Brain microvascular endothelial cell (primary cell): ENCODE measurements around the gene AHNAK2.
A peak's percentile ranks its signal among the peaks of the same experiment; 100 is the strongest.

Experiments
- DNase-seq: peaks from one replicate; pipeline ENCODE4 v3.0.0-alpha.2; 2020
- H3K27ac ChIP-seq: fragments of 250-450 bp; sonication (Bioruptor Pico); 2 replicates; pipeline ENCODE4 v1.5.1; 2020; ENCODE audit warnings: mild to moderate bottlenecking, moderate library complexity
- H3K27me3 ChIP-seq: fragments of 250-450 bp; sonication (Bioruptor Pico); replicated peaks from 2 replicates; pipeline ENCODE4 v1.5.1; 2020; ENCODE audit warnings: mild to moderate bottlenecking
- H3K36me3 ChIP-seq: fragments of 250-450 bp; sonication (Bioruptor Pico); replicated peaks from 2 replicates; pipeline ENCODE4 v1.5.1; 2020; ENCODE audit warnings: mild to moderate bottlenecking
- H3K4me3 ChIP-seq: 2 replicates; pipeline ENCODE4 v1.5.1; 2011; ENCODE audit warnings: low read depth, mild to moderate bottlenecking, control low read depth, low read length, moderate library complexity
- in situ Hi-C: cut with HindIII; loops from 2 replicates; pipeline ENCODE4 v1.10.0; 2017; ENCODE audit warnings: low sequenced_read_pairs, low pct_ligation_motif_present
- TF ChIP-seq, protein P1 (sequence below): IDR thresholded peaks from 2 replicates; pipeline ENCODE4 v1.5.1; 2011; ENCODE audit warnings: low read depth, mild to moderate bottlenecking, moderate library complexity, low read length, control low read depth, inconsistent platforms; ENCODE audit errors: missing control alignments

The AHNAK2 gene

DNA sequence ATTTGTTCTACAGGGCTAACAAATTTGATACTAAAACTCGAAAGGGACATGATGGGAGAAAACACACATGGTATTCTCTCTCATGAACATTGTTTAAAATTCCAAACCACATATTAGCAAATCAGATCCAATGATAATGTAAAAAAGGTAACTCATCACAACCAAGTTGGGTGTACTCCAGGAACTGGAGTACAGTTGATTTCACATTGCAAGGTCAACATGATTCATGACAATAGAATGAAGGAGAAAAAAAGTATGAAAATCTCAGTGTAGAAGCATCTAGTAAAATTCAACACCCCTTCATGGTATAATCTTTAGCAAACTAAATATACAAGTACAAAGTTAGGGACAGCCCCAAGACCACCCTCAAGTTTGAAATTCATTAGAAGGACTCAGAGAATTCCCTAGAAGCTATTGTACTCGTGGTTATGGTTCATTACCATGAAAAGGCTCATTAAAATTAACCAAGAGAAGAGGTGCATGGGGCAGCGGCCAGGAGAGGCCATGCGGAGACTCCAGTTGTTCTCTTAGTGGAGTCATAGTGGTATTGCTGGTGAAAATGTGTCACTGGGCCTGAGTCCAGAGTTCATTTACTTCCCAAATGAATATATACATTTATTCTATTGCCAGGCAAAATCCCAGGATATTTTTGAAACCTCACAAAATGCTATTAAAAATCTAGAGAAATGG is 45.8 kb upstream of the AHNAK2 start:
- TF ChIP-seq, protein P1, sequence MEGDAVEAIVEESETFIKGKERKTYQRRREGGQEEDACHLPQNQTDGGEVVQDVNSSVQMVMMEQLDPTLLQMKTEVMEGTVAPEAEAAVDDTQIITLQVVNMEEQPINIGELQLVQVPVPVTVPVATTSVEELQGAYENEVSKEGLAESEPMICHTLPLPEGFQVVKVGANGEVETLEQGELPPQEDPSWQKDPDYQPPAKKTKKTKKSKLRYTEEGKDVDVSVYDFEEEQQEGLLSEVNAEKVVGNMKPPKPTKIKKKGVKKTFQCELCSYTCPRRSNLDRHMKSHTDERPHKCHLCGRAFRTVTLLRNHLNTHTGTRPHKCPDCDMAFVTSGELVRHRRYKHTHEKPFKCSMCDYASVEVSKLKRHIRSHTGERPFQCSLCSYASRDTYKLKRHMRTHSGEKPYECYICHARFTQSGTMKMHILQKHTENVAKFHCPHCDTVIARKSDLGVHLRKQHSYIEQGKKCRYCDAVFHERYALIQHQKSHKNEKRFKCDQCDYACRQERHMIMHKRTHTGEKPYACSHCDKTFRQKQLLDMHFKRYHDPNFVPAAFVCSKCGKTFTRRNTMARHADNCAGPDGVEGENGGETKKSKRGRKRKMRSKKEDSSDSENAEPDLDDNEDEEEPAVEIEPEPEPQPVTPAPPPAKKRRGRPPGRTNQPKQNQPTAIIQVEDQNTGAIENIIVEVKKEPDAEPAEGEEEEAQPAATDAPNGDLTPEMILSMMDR: no peak
- Histone ChIP-seq H3K4me3 (no peak overlapping the region), H3K27ac (peak overlapping the region; percentile 98), H3K36me3 (no peaks in the 10 kb centered on the region), H3K27me3 (no peaks in the 10 kb centered on the region)
- peak; percentile 26 for DNase-seq
- in situ Hi-C loops: no loop called here

DNA sequence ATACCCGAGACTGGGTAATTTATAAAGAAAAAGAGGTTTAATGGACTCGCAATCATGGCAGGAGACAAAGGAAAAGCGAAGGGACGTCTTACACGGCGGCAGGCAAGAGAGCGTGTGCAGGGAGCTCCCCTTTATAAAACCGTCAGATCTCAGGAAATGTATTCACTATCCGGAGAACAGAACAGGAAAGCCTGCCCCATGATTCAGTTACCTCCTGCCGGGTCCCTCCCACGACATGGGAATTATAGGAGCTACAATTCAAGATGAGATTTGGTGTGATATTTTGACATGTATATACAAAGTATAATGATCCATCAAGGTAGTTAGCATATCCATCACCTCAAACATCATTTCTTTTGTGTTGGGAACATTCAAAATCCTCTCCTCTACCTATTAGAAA is 45.0 kb upstream of the AHNAK2 start:
- no peaks in the 10 kb centered on the region for H3K27me3 ChIP-seq
- no peaks in the 10 kb centered on the region for H3K36me3 ChIP-seq
- H3K27ac ChIP-seq: peak overlapping the region; percentile 98
- TF ChIP-seq, protein P1: no peak
- in situ Hi-C loops: no loop called here
- peak; percentile 57 for DNase-seq
- H3K4me3 ChIP-seq: no peak overlapping the region

DNA sequence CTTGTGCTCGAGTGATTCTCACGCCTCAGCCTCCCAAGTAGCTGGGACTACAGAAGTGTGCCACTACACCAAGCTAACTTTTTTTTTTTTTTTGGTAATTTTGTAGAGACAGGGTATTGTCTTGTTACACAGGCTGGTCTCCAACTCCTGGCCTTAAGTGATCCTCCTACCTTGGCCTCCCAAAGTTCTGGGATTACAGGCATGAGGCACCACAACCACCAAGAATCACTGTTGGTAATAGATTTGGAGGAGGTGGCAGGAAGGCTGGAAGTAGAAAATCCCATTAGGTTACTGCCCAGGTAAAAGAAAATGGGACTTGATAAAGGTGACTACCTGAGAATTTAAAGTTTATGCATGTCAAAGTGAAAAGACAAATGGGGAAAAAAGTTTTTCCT is 44.1 kb upstream of the AHNAK2 start:
- in situ Hi-C loops: no loop called here
- Histone ChIP-seq H3K4me3 (peak overlapping the region; percentile 71), H3K36me3 (no peaks in the 10 kb centered on the region), H3K27ac (peak overlapping the region; percentile 98), H3K27me3 (no peaks in the 10 kb centered on the region)
- TF ChIP-seq, protein P1: no peak
- no peak for DNase-seq

DNA sequence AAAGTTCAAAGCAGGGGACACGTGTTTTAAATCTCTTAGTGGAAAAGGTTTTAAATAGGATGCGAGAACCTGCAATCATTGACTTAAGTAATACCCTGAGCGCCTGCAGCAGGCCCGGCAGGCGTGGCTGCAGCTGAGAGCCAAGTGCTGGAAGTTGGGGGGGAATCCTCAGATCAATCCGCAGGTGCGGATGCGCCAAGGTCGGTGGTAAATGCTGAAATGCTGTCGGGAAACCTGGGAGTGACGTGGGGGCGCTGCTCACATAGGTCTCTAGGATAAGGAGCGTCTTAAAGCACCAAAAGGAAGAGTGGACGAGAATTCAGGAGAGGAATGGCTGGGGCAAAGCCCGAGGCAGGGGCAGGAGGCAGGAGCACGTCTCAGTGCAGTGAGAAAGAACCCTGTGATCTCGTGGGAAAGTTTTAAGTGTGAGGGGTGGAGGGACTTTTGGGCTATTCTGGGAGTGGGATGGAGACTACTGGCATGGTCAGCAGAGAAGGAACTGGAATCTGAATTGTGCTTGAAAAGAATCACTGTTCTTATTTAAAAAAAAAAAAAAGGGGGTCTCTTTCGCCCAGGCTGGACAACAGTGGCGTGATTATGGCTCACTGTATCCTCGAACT is 43.6 kb upstream of the AHNAK2 start:
- in situ Hi-C loops: no loop called here
- no peak for DNase-seq
- H3K27ac ChIP-seq: peak overlapping the region; percentile 85
- H3K36me3 ChIP-seq: no peaks in the 10 kb centered on the region
- peak overlapping the region; percentile 71 for H3K4me3 ChIP-seq
- TF ChIP-seq, protein P1: peak; percentile 23
- H3K27me3 ChIP-seq: no peaks in the 10 kb centered on the region

DNA sequence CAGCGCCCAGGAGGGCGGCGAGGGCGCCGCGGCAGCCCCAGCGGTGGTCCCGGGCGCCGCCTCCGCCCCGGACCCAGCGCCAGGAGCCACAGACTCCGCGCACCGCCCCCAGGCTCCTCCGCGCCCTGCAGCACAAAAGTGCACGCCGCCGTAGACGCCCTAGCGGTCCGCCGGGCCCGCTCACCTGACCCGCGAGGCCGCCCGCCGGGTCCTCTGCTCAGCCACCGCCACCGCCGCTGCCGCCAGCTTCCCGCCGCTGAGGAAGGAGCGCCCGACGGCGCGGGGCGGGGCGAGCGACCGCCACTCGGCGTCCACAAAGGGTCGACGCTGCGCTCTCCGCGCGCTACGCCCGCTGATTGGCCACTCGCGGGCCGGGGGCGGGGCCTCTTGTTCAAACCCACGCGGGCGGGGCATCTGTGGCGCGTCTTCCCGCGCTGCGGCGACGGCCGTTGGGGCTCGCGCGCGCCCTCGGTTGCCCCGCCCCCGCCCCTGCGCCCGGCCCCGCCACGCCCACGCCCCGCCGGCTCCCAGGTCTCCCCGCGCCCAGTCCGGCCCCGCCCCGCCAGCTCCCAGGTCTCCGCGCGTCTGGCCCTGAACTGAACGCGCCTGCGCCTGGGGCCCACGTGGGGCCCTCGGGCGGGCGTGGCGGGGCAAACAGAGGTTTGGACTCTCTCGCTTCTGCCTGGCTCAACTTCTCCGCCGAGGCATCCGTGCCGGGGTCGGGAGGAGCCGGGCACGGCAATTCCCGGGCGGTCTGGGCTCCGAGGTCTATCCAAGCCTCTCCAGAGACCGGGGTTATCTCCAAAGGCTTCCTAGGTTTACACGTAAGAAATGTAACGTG is 42.9 kb upstream of the AHNAK2 start, which contains the start of gene CDCA4:
TSS of gene CDCA4 (minus strand) at position 269 of the 841 bp plus-strand sequence. CDS start 9,154 bp downstream, outside the sequence.
- no peaks in the 10 kb centered on the region for H3K36me3 ChIP-seq
- in situ Hi-C loops: no loop called here
- TF ChIP-seq, protein P1: no peak
- H3K4me3 ChIP-seq: peak within 1 kb of the TSS; percentile 81
- DNase-seq: peak; percentile 93
- H3K27ac ChIP-seq: peak within 1 kb of the TSS; percentile 85
- H3K27me3 ChIP-seq: no peaks in the 10 kb centered on the region
